OCI-LY1 (cell line): ENCODE results near the gene GRB7.

Source experiments
- EZH2 ChIP-seq: fragments of 200-600 bp; sonication (generic), shearing (Covaris generic); IDR thresholded peaks from 2 replicates; pipeline ENCODE4 v1.8.0; 2017; ENCODE audit warnings: borderline replicate concordance, mixed run types, mild to moderate bottlenecking, antibody characterized with exemption, low read length, moderate library complexity, mixed read lengths
- TF ChIP-seq, protein P1 (sequence below): fragments of 200-600 bp; sonication (generic), shearing (Covaris generic); IDR thresholded peaks from 2 replicates; pipeline ENCODE4 v1.5.1; 2017; ENCODE audit warnings: mild to moderate bottlenecking, antibody characterized with exemption, low read length, moderate library complexity, mixed read lengths

DNA sequence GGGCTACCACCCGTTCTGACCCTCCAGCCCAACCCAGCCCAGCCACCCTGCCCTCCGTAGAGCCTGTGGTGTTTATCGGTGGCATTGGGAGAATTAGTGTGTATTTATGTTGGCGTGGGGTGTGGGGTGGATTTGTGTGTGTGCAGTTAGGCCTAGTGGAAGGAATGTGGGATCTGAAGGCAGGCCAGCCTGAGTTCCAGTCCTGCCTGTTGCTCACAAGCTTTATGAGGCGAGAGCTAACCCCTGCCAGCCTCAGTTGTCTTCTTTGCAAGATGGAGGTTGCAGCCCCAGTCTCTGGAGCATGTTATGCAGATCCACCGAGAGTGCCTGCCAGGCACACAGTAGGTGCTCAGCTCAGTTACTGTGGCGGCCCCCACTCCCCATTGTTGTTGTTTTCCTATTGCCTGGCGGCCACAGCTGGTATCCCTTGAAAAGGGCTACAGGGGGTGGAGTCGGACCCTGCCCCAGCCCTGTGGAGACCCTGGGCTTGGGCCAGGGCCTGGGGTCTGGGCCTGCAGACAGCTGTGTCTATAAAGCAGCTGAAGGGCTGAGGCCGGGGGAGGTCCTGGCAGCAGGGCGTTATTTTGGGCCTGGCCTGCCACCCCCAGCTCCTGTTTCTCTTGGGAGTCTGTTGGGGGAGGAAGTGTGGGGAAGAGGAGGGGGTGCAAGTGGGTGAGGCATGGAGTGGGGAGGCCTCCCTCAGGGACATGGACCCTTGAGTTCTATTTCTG is 32.8 kb upstream of the GRB7 start:
- TF ChIP-seq, protein P1, sequence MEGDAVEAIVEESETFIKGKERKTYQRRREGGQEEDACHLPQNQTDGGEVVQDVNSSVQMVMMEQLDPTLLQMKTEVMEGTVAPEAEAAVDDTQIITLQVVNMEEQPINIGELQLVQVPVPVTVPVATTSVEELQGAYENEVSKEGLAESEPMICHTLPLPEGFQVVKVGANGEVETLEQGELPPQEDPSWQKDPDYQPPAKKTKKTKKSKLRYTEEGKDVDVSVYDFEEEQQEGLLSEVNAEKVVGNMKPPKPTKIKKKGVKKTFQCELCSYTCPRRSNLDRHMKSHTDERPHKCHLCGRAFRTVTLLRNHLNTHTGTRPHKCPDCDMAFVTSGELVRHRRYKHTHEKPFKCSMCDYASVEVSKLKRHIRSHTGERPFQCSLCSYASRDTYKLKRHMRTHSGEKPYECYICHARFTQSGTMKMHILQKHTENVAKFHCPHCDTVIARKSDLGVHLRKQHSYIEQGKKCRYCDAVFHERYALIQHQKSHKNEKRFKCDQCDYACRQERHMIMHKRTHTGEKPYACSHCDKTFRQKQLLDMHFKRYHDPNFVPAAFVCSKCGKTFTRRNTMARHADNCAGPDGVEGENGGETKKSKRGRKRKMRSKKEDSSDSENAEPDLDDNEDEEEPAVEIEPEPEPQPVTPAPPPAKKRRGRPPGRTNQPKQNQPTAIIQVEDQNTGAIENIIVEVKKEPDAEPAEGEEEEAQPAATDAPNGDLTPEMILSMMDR, result no peak
- no peak for TF ChIP-seq EZH2
